H1 (cell line): ENCODE data around the gene CDYL2. TPM values are rescaled to one million over a fixed set of nuclear protein-coding genes. Genes with fewer than 3 reads are reported as not detected.

Experiments
- JUN ChIP-seq: IDR thresholded peaks from 2 replicates; pipeline ENCODE4 v1.6.1; 2011; ENCODE audit warnings: low read depth, mild to moderate bottlenecking, improper control_type of control experiment, low read length
- POU5F1 ChIP-seq: IDR thresholded peaks from 2 replicates; pipeline ENCODE4 v1.6.1; 2011; ENCODE audit warnings: low read depth, mild to moderate bottlenecking, low read length, moderate library complexity
- SAP30 ChIP-seq: fragments of 300-600 bp; sonication (generic); IDR thresholded peaks from 2 replicates; pipeline ENCODE4 v1.7.1; 2012; ENCODE audit warnings: low read length, moderate library complexity, mild to moderate bottlenecking, inconsistent platforms; ENCODE audit not compliant: insufficient read depth, insufficient replicate concordance
- SRF ChIP-seq: IDR thresholded peaks from 2 replicates; pipeline ENCODE4 v1.6.1; 2011; ENCODE audit warnings: mild to moderate bottlenecking, low read depth, low read length, moderate library complexity
- ZNF274 ChIP-seq: IDR thresholded peaks from 2 replicates; pipeline ENCODE4 v1.7.0; 2012; ENCODE audit warnings: low read length, borderline replicate concordance; ENCODE audit errors: extremely low read depth
- polyA plus RNA-seq, 7 experiments: library from polyadenylated mRNA; depleted of rRNA in 3 of 7; stranded (reverse) in 5 of 7; unstranded in 2 of 7; fragments of >200 nt in 5 of 7; fragments of 200-250 nt in 2 of 7; gene quantifications; 1 replicate in 5 of 7; 2 replicates in 1 of 7; 4 replicates in 1 of 7; pipeline versions ENCODE4 v1.2.1 to v1.2.3, GENCODE V29; 2011 to 2013; ENCODE audit warnings: missing spikeins in 2 of 7, mixed read lengths in 2 of 7
- total RNA-seq: library from RNA; stranded (reverse); fragmentation: NEBNext Ultra II Directional; extraction: Animal tissue kit (Norgen Biotek cat#: 25700); gene quantifications from 2 replicates; pipeline ENCODE4 v1.2.1, GENCODE V29; 2021

CDYL2 gene
- total and polyA plus RNA-seq, 2 of the 8 experiments (the other 6 are each of a cell fraction or from before 2014, with no cell fraction given): 0.33 to 5.3 TPM

DNA sequence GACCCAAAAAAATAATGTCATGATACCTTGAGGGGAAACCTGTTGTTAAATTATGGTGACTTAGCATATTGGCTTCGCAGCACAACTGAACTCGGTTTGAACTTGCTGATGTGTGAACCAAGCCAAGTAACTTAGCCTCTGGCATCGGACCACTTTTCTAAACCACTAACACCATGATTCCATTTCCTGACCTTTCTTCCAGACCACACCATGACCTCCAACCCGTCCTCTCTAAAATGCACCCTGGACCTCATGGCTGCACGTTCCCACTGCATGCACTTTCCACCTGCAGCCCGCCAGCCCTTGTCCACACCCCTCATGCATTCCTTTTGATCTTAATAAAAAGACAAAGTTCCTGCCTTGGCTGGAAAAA lies 234.3 kb downstream of the CDYL2 start (continued):
- TF ChIP-seq SRF: no peak
- no peak for TF ChIP-seq ZNF274
- TF ChIP-seq POU5F1: no peak
- TF ChIP-seq SAP30: no peak
- TF ChIP-seq JUN: no peak
